Trophoblast cell (in vitro differentiated cells and primary cell): ENCODE measurements around the gene BATF3.

Source experiments
- DNase-seq, 2 donors: peaks; one replicate each; pipeline ENCODE4 v3.0.0-alpha.2; 2016
- H2AFZ ChIP-seq: 2 replicates; pipeline ENCODE4 v1.6.1; 2013; ENCODE audit warnings: low read length, moderate library complexity, mild to moderate bottlenecking; ENCODE audit not compliant: insufficient read depth, poor library complexity
- H2AK5ac ChIP-seq: 2 replicates; pipeline ENCODE4 v1.6.1; 2013; ENCODE audit warnings: mild to moderate bottlenecking, low read length
- H2BK120ac ChIP-seq: 2 replicates; pipeline ENCODE4 v1.6.1; 2013; ENCODE audit warnings: low read length, mild to moderate bottlenecking, moderate library complexity; ENCODE audit not compliant: insufficient read depth, poor library complexity
- H2BK12ac ChIP-seq: 2 replicates; pipeline ENCODE4 v1.6.1; 2013; ENCODE audit warnings: mild to moderate bottlenecking, low read length, moderate library complexity
- H2BK5ac ChIP-seq: 2 replicates; pipeline ENCODE4 v1.6.1; 2013; ENCODE audit warnings: low read length, low read depth, moderate library complexity, mild to moderate bottlenecking; ENCODE audit not compliant: poor library complexity
- H3K14ac ChIP-seq: 2 replicates; pipeline ENCODE4 v1.6.1; 2013; ENCODE audit warnings: mild to moderate bottlenecking, low read length
- H3K18ac ChIP-seq: 2 replicates; pipeline ENCODE4 v1.6.1; 2013; ENCODE audit warnings: mild to moderate bottlenecking, low read length
- H3K23ac ChIP-seq: 2 replicates; pipeline ENCODE4 v1.6.1; 2013; ENCODE audit warnings: low read length
- H3K27ac ChIP-seq: 2 replicates; pipeline ENCODE4 v1.5.1; 2013; ENCODE audit warnings: low read depth, mild to moderate bottlenecking, inconsistent platforms, low read length, moderate library complexity
- H3K27me3 ChIP-seq: 2 replicates; pipeline ENCODE4 v1.6.1; 2013; ENCODE audit warnings: inconsistent platforms, mild to moderate bottlenecking, low read length, moderate library complexity; ENCODE audit not compliant: insufficient read depth
- H3K36me3 ChIP-seq, 2 experiments: 1 replicate in 1 of 2; 2 replicates in 1 of 2; pipeline ENCODE4 v1.6.1; 2013; ENCODE audit warnings: low read length in 2 of 2, mild to moderate bottlenecking in 2 of 2, moderate library complexity in 1 of 2; ENCODE audit not compliant: insufficient read depth in 2 of 2, control insufficient read depth in 1 of 2
- H3K4ac ChIP-seq: 2 replicates; pipeline ENCODE4 v1.6.1; 2013; ENCODE audit warnings: low read depth, mild to moderate bottlenecking, low read length, moderate library complexity
- H3K4me1 ChIP-seq, 2 experiments: 1 replicate in 1 of 2; 2 replicates in 1 of 2; pipeline ENCODE4 v1.6.1; 2013; ENCODE audit warnings: low read length in 2 of 2, mild to moderate bottlenecking in 2 of 2, moderate library complexity in 1 of 2; ENCODE audit not compliant: insufficient read depth in 2 of 2, control insufficient read depth in 1 of 2
- H3K4me2 ChIP-seq: 2 replicates; pipeline ENCODE4 v1.6.1; 2013; ENCODE audit warnings: inconsistent platforms, mild to moderate bottlenecking, low read length, moderate library complexity
- H3K4me3 ChIP-seq: 2 replicates; pipeline ENCODE4 v1.5.1; 2013; ENCODE audit warnings: mild to moderate bottlenecking, low read depth, low read length, inconsistent platforms
- H3K79me1 ChIP-seq: one replicate; pipeline ENCODE4 v1.6.1; 2013; ENCODE audit warnings: low read length
- H3K79me2 ChIP-seq: 2 replicates; pipeline ENCODE4 v1.6.1; 2013; ENCODE audit warnings: low read length, mild to moderate bottlenecking; ENCODE audit not compliant: control insufficient read depth, insufficient read depth, poor library complexity
- H3K9ac ChIP-seq: 2 replicates; pipeline ENCODE4 v1.6.1; 2013; ENCODE audit warnings: mild to moderate bottlenecking, low read length
- H3K9me3 ChIP-seq: 2 replicates; pipeline ENCODE4 v1.6.1; 2013; ENCODE audit warnings: low read depth, mild to moderate bottlenecking, control low read depth, inconsistent platforms, low read length; ENCODE audit not compliant: insufficient read depth
- H4K12ac ChIP-seq: 2 replicates; pipeline ENCODE4 v1.6.1; 2013; ENCODE audit warnings: low read depth, mild to moderate bottlenecking, low read length, moderate library complexity
- H4K8ac ChIP-seq: 2 replicates; pipeline ENCODE4 v1.6.1; 2013; ENCODE audit warnings: low read depth, mild to moderate bottlenecking, low read length, moderate library complexity
- H4K91ac ChIP-seq: one replicate; pipeline ENCODE4 v1.6.1; 2013; ENCODE audit warnings: low read depth, mild to moderate bottlenecking, low read length, moderate library complexity
- WGBS: extraction: QIAGEN DNeasy Blood & Tissue Kit; methylation state at CpG from one replicate; pipeline ENCODE4 v1.1.7; 2013; ENCODE audit warnings: missing lambda C conversion rate; ENCODE audit not compliant: insufficient read length, insufficient coverage; ENCODE audit errors: extremely low coverage; 5-methylcytosine and 5-hydroxymethylcytosine counted together

Gene BATF3

GRCh38 chr1:212683357-212683722 is 16.3 kb downstream of the BATF3 start:
- Histone ChIP-seq H3K36me3 (no peaks in the 10 kb centered on the region), H3K27me3 (no peaks in the 10 kb centered on the region), H3K14ac (no peak overlapping the region), H3K18ac (no peak overlapping the region), H3K4me1 (no peaks in the 10 kb centered on the region), H4K12ac (no peak overlapping the region), H3K9me3 (peaks cover 4% of the 10 kb centered on the region), H2BK12ac (no peak overlapping the region), H4K8ac (no peak overlapping the region), H2AFZ (no peak overlapping the region), H2AK5ac (no peak overlapping the region), H3K23ac (no peak overlapping the region), H4K91ac (no peak overlapping the region), H3K4me3 (no peak overlapping the region), H2BK5ac (no peak overlapping the region), H3K27ac (no peak overlapping the region), H3K4ac (no peak overlapping the region), H3K4me2 (no peak overlapping the region), H2BK120ac (no peak overlapping the region), H3K79me1 (no peaks in the 10 kb centered on the region), H3K9ac (no peak overlapping the region), H3K79me2 (no peaks in the 10 kb centered on the region)
- WGBS, result no CpG with 5 or more reads among the region's 7 CpGs
- DNase-seq, result peak in 1 of 2 donors; percentile 22

GRCh38 chr1:212680680-212681389 is 18.8 kb downstream of the BATF3 start:
- H2BK12ac ChIP-seq, result no peak overlapping the region
- no peaks in the 10 kb centered on the region for H3K4me1 ChIP-seq
- H3K4ac ChIP-seq, result no peak overlapping the region
- no peak for DNase-seq
- H3K79me1 ChIP-seq, result no peaks in the 10 kb centered on the region
- no peak overlapping the region for H3K18ac ChIP-seq
- H3K14ac ChIP-seq, result no peak overlapping the region
- no peaks in the 10 kb centered on the region for H3K27me3 ChIP-seq
- no peak overlapping the region for H3K4me3 ChIP-seq
- no peaks in the 10 kb centered on the region for H3K79me2 ChIP-seq
- no peak overlapping the region for H4K91ac ChIP-seq
- WGBS, result no CpG with 5 or more reads among the region's 4 CpGs
- H3K4me2 ChIP-seq, result no peak overlapping the region
- no peaks in the 10 kb centered on the region for H3K36me3 ChIP-seq
- no peak overlapping the region for H2AFZ ChIP-seq
- no peak overlapping the region for H3K23ac ChIP-seq
- no peak overlapping the region for H2BK120ac ChIP-seq
- H3K9me3 ChIP-seq, result peaks cover 4% of the 10 kb centered on the region
- no peak overlapping the region for H3K27ac ChIP-seq
- H2BK5ac ChIP-seq, result no peak overlapping the region
- H3K9ac ChIP-seq, result no peak overlapping the region
- no peak overlapping the region for H4K12ac ChIP-seq
- H2AK5ac ChIP-seq, result no peak overlapping the region
- no peak overlapping the region for H4K8ac ChIP-seq

- Histone ChIP-seq H3K79me2 (no peaks in the 10 kb centered on the region), H3K9me3 (no peaks in the 10 kb centered on the region), H2BK12ac (no peak overlapping the region), H2BK120ac (no peak overlapping the region), H3K23ac (no peak overlapping the region), H3K4ac (no peak overlapping the region), H3K36me3 (no peaks in the 10 kb centered on the region), H2AFZ (no peak overlapping the region), H3K27me3 (no peaks in the 10 kb centered on the region), H3K4me3 (no peak overlapping the region), H4K12ac (no peak overlapping the region), H3K14ac (no peak overlapping the region), H2BK5ac (no peak overlapping the region), H3K18ac (no peak overlapping the region), H4K8ac (no peak overlapping the region), H3K4me2 (no peak overlapping the region), H3K27ac (no peak overlapping the region), H3K9ac (no peak overlapping the region), H3K79me1 (no peaks in the 10 kb centered on the region), H3K4me1 (no peaks in the 10 kb centered on the region), H2AK5ac (no peak overlapping the region), H4K91ac (no peak overlapping the region)
- WGBS, result no CpG with 5 or more reads among the region's 11 CpGs
- DNase-seq, result no peak
Observed at GRCh38 chr1:212678456-212679410, 20.9 kb downstream of the BATF3 start.

GRCh38 chr1:212677573-212677972 is 22.1 kb downstream of the BATF3 start:
- H2BK12ac ChIP-seq, result no peak overlapping the region
- H3K9ac ChIP-seq, result no peak overlapping the region
- no peak overlapping the region for H4K91ac ChIP-seq
- H2AFZ ChIP-seq, result no peak overlapping the region
- no peak overlapping the region for H3K4ac ChIP-seq
- DNase-seq, result no peak
- H2BK5ac ChIP-seq, result no peak overlapping the region
- no peaks in the 10 kb centered on the region for H3K4me1 ChIP-seq
- no peaks in the 10 kb centered on the region for H3K9me3 ChIP-seq
- no peak overlapping the region for H3K14ac ChIP-seq
- H4K12ac ChIP-seq, result no peak overlapping the region
- H3K23ac ChIP-seq, result no peak overlapping the region
- H3K4me2 ChIP-seq, result no peak overlapping the region
- H3K79me1 ChIP-seq, result no peaks in the 10 kb centered on the region
- no peaks in the 10 kb centered on the region for H3K27me3 ChIP-seq
- H2BK120ac ChIP-seq, result no peak overlapping the region
- no peak overlapping the region for H3K27ac ChIP-seq
- no peak overlapping the region for H3K4me3 ChIP-seq
- H3K18ac ChIP-seq, result no peak overlapping the region
- H2AK5ac ChIP-seq, result no peak overlapping the region
- H4K8ac ChIP-seq, result no peak overlapping the region
- H3K36me3 ChIP-seq, result no peaks in the 10 kb centered on the region
- H3K79me2 ChIP-seq, result no peaks in the 10 kb centered on the region
- no CpG with 5 or more reads among the region's 4 CpGs for WGBS
